Central memory CD8-positive, alpha-beta T cell (primary cell): ENCODE data around the gene RAP2A.
A peak's percentile ranks its signal among the peaks of the same experiment; 100 is the strongest.

Experiments
- ATAC-seq: fragments of 150-1000 bp; cut with Tn5 transposase; replicated peaks from 2 replicates; pipeline ENCODE4 v1.10.0; 2022; ENCODE audit warnings: mild to moderate bottlenecking, moderate FRiP score, moderate number of reproducible peaks; ENCODE audit not compliant: poor library complexity, severe bottlenecking; ENCODE audit errors: extremely low read depth
- DNase-seq, 2 donors: peaks; one replicate each; pipeline ENCODE4 v3.0.0; 2021; ENCODE audit warnings: low spot score in 2 of 2
- H3K27ac Mint-ChIP-seq: one replicate; pipeline ENCODE4 v1.8.0; 2022; ENCODE audit warnings: low read depth, mild to moderate bottlenecking, moderate library complexity, mixed read lengths
- H3K27me3 Mint-ChIP-seq: one replicate; pipeline ENCODE4 v1.8.0; 2022; ENCODE audit warnings: mixed read lengths
- H3K36me3 Mint-ChIP-seq: one replicate; pipeline ENCODE4 v1.8.0; 2022; ENCODE audit warnings: mild to moderate bottlenecking, moderate library complexity, mixed read lengths; ENCODE audit not compliant: insufficient read depth
- H3K4me1 Mint-ChIP-seq: one replicate; pipeline ENCODE4 v1.8.0; 2022; ENCODE audit warnings: mixed read lengths
- H3K4me3 Mint-ChIP-seq: one replicate; pipeline ENCODE4 v1.8.0; 2022; ENCODE audit warnings: mild to moderate bottlenecking, moderate library complexity, mixed read lengths
- H3K9me3 Mint-ChIP-seq: one replicate; pipeline ENCODE4 v1.8.0; 2022; ENCODE audit warnings: mixed read lengths

RAP2A gene

GRCh38 chr13:97440598-97441170 is 6.7 kb downstream of the RAP2A start:
- no peak for DNase-seq
- Mint-ChIP-seq H3K4me1 (peaks cover 18% of the 10 kb centered on the region), H3K9me3 (no peaks in the 10 kb centered on the region), H3K27me3 (no peaks in the 10 kb centered on the region), H3K36me3 (no peaks in the 10 kb centered on the region), H3K27ac (no peak overlapping the region), H3K4me3 (no peak overlapping the region)
- no peak for ATAC-seq

- no peak overlapping the region for H3K4me3 Mint-ChIP-seq
- DNase-seq: no peak
- no peak for ATAC-seq
- H3K4me1 Mint-ChIP-seq: peaks cover 17% of the 10 kb centered on the region
- no peaks in the 10 kb centered on the region for H3K9me3 Mint-ChIP-seq
- H3K36me3 Mint-ChIP-seq: peaks cover 2% of the 10 kb centered on the region
- no peak overlapping the region for H3K27ac Mint-ChIP-seq
- H3K27me3 Mint-ChIP-seq: no peaks in the 10 kb centered on the region
These were observed 7.4 kb downstream of the RAP2A start for GRCh38 chr13:97441368-97441767.

- Mint-ChIP-seq H3K9me3 (no peaks in the 10 kb centered on the region), H3K4me1 (peaks cover 28% of the 10 kb centered on the region), H3K36me3 (peaks cover 5% of the 10 kb centered on the region), H3K27ac (no peak overlapping the region), H3K27me3 (no peaks in the 10 kb centered on the region), H3K4me3 (no peak overlapping the region)
- ATAC-seq: no peak
- no peak for DNase-seq
These were observed 11.7 kb downstream of the RAP2A start for GRCh38 chr13:97445522-97446187.

- Mint-ChIP-seq H3K4me1 (peaks cover 28% of the 10 kb centered on the region), H3K27ac (no peak overlapping the region), H3K9me3 (no peaks in the 10 kb centered on the region), H3K27me3 (no peaks in the 10 kb centered on the region), H3K4me3 (no peak overlapping the region), H3K36me3 (peaks cover 6% of the 10 kb centered on the region)
- ATAC-seq (no peak), DNase-seq (no peak)
These were observed 12.5 kb downstream of the RAP2A start for GRCh38 chr13:97446448-97446847.

- ATAC-seq: no peak
- no peaks in the 10 kb centered on the region for H3K9me3 Mint-ChIP-seq
- no peak overlapping the region for H3K4me3 Mint-ChIP-seq
These were observed 14.7 kb downstream of the RAP2A start for GRCh38 chr13:97448503-97449251.

GRCh38 chr13:97454699-97455098 is 20.7 kb downstream of the RAP2A start:
- ATAC-seq (no peak), DNase-seq (no peak)
- no peak overlapping the region for H3K27ac Mint-ChIP-seq
- H3K9me3 Mint-ChIP-seq: no peaks in the 10 kb centered on the region
- peaks cover 35% of the 10 kb centered on the region for H3K4me1 Mint-ChIP-seq
- peaks cover 2% of the 10 kb centered on the region for H3K36me3 Mint-ChIP-seq
- H3K27me3 Mint-ChIP-seq: no peaks in the 10 kb centered on the region
- no peak overlapping the region for H3K4me3 Mint-ChIP-seq

More at GRCh38 chr13:97448503-97449251, 14.7 kb downstream of the RAP2A start:
- peak overlapping the region; percentile 15 for H3K27ac Mint-ChIP-seq
- H3K4me1 Mint-ChIP-seq: peaks cover 34% of the 10 kb centered on the region
- no peak for DNase-seq
- peaks cover 6% of the 10 kb centered on the region for H3K36me3 Mint-ChIP-seq
- H3K27me3 Mint-ChIP-seq: no peaks in the 10 kb centered on the region

- H3K36me3 Mint-ChIP-seq: peaks cover 1% of the 10 kb centered on the region
- DNase-seq (no peak), ATAC-seq (no peak)
- no peaks in the 10 kb centered on the region for H3K9me3 Mint-ChIP-seq
- H3K27me3 Mint-ChIP-seq: no peaks in the 10 kb centered on the region
- H3K27ac Mint-ChIP-seq: no peak overlapping the region
- H3K4me3 Mint-ChIP-seq: no peak overlapping the region
- peaks cover 45% of the 10 kb centered on the region for H3K4me1 Mint-ChIP-seq
These were observed 22.1 kb downstream of the RAP2A start for GRCh38 chr13:97456047-97456446.

- DNase-seq (no peak), ATAC-seq (no peak)
- Mint-ChIP-seq H3K4me3 (no peak overlapping the region), H3K36me3 (peaks cover 3% of the 10 kb centered on the region), H3K27me3 (no peaks in the 10 kb centered on the region), H3K4me1 (peaks cover 40% of the 10 kb centered on the region), H3K27ac (no peak overlapping the region), H3K9me3 (no peaks in the 10 kb centered on the region)
These were observed 25.3 kb downstream of the RAP2A start for GRCh38 chr13:97459215-97459777.

GRCh38 chr13:97460004-97460775 is 26.2 kb downstream of the RAP2A start:
- Mint-ChIP-seq H3K4me3 (no peak overlapping the region), H3K27me3 (no peaks in the 10 kb centered on the region), H3K27ac (no peak overlapping the region), H3K36me3 (peaks cover 3% of the 10 kb centered on the region), H3K4me1 (peaks cover 40% of the 10 kb centered on the region), H3K9me3 (no peaks in the 10 kb centered on the region)
- peak; percentile 19 for ATAC-seq
- no peak for DNase-seq

- Mint-ChIP-seq H3K27ac (no peak overlapping the region), H3K9me3 (no peaks in the 10 kb centered on the region), H3K27me3 (no peaks in the 10 kb centered on the region), H3K4me1 (peaks cover 33% of the 10 kb centered on the region), H3K4me3 (no peak overlapping the region), H3K36me3 (peaks cover 3% of the 10 kb centered on the region)
- DNase-seq: no peak
- no peak for ATAC-seq
These were observed 26.9 kb downstream of the RAP2A start for GRCh38 chr13:97460853-97461252.

GRCh38 chr13:97464561-97464960 is 30.6 kb downstream of the RAP2A start:
- Mint-ChIP-seq H3K4me3 (no peak overlapping the region), H3K27me3 (no peaks in the 10 kb centered on the region), H3K9me3 (no peaks in the 10 kb centered on the region), H3K36me3 (peaks cover 5% of the 10 kb centered on the region), H3K27ac (no peak overlapping the region), H3K4me1 (peaks cover 15% of the 10 kb centered on the region)
- ATAC-seq: no peak
- DNase-seq: no peak

GRCh38 chr13:97466722-97467121 is 32.8 kb downstream of the RAP2A start:
- peak overlapping the region; percentile 22 for H3K27ac Mint-ChIP-seq
- DNase-seq: no peak
- peaks cover 6% of the 10 kb centered on the region for H3K36me3 Mint-ChIP-seq
- H3K4me1 Mint-ChIP-seq: no peaks in the 10 kb centered on the region
- H3K4me3 Mint-ChIP-seq: no peak overlapping the region
- ATAC-seq: no peak
- no peaks in the 10 kb centered on the region for H3K27me3 Mint-ChIP-seq
- H3K9me3 Mint-ChIP-seq: no peaks in the 10 kb centered on the region
